ENCODE measurements around the gene DCP2. TPM values are rescaled to one million over a fixed set of nuclear protein-coding genes. Genes with fewer than 3 reads are reported as not detected.

DCP2 gene
- polyA plus RNA-seq, 1 donor from 2014 or later = 26.2 TPM

- no peaks in the 10 kb centered on the region for H3K9me2 ChIP-seq (ENCODE audit: insufficient read depth, low read length)
- no peaks in the 10 kb centered on the region for H3K9me3 ChIP-seq (ENCODE audit: low read length)
- no peak for TF ChIP-seq POLR2AphosphoS5 (IDR thresholded peaks at IDR 0.05)
- TF ChIP-seq, protein P1, sequence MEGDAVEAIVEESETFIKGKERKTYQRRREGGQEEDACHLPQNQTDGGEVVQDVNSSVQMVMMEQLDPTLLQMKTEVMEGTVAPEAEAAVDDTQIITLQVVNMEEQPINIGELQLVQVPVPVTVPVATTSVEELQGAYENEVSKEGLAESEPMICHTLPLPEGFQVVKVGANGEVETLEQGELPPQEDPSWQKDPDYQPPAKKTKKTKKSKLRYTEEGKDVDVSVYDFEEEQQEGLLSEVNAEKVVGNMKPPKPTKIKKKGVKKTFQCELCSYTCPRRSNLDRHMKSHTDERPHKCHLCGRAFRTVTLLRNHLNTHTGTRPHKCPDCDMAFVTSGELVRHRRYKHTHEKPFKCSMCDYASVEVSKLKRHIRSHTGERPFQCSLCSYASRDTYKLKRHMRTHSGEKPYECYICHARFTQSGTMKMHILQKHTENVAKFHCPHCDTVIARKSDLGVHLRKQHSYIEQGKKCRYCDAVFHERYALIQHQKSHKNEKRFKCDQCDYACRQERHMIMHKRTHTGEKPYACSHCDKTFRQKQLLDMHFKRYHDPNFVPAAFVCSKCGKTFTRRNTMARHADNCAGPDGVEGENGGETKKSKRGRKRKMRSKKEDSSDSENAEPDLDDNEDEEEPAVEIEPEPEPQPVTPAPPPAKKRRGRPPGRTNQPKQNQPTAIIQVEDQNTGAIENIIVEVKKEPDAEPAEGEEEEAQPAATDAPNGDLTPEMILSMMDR (IDR thresholded peaks at IDR 0.05; ENCODE audit: poor library complexity, severe bottlenecking) = no peak
- TF ChIP-seq RAD21 (conservative IDR thresholded peaks at IDR 0.05) = no peak
- no peak for TF ChIP-seq TAF1 (IDR thresholded peaks at IDR 0.05; ENCODE audit: low read depth)
- no peaks in the 10 kb centered on the region for H3F3A ChIP-seq (ENCODE audit: insufficient read depth, low read length, poor library complexity, severe bottlenecking)
- H3K27me3 ChIP-seq (ENCODE audit: insufficient read depth, low read depth, low read length) = no peaks in the 10 kb centered on the region
- no peak overlapping the region for H3K4me2 ChIP-seq (ENCODE audit: low read length)
- no peaks in the 10 kb centered on the region for H3K36me3 ChIP-seq (ENCODE audit: insufficient read depth, low read length)
- no peak overlapping the region for H3K4me3 ChIP-seq (ENCODE audit: low read length)
- no peaks in the 10 kb centered on the region for H3K79me2 ChIP-seq (replicated peaks; ENCODE audit: insufficient read depth, low read length)
- no peak overlapping the region for H3K27ac ChIP-seq (ENCODE audit: low read length)
- no peak overlapping the region for H2AFZ ChIP-seq (ENCODE audit: low read depth, low read length)
- no peaks in the 10 kb centered on the region for H4K20me1 ChIP-seq (ENCODE audit: insufficient read depth)
- no peak overlapping the region for H3K9ac ChIP-seq (ENCODE audit: low read length)
These were observed 75.6 kb downstream of the DCP2 start for GRCh38 chr5:113052041-113052795.

DNA sequence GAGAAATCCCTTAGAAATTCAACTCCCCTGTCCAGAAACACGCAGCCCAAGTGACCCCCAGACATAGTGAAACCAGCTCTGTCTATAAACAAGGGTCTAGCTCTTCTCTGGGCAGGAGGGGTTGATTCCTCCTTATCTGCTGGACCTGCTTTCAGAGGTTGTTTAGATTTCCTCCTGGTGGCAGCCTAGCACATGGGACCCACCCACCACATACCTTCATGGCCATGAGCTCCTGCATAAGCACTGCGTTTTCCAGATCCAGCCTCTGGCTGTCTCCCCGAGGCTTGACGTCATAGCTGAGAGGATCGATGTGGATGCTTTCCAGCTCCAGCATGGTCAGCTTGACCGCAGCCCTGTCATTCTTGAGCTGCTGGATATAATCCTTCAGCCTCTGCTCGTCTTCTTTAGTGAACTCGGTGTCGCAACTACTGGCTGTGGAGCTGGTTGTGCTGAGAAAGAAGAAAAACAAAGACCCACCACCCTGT is 77.0 kb downstream of the DCP2 start:
- H3K9ac ChIP-seq (ENCODE audit: low read length) = no peak overlapping the region
- H3K27ac ChIP-seq (ENCODE audit: low read length) = no peak overlapping the region
- no peak overlapping the region for H3K4me2 ChIP-seq (ENCODE audit: low read length)
- TF ChIP-seq RAD21 (conservative IDR thresholded peaks at IDR 0.05) (no peak), EZH2 (IDR thresholded peaks at IDR 0.05; ENCODE audit: borderline replicate concordance, insufficient read depth, low read length, poor library complexity, severe bottlenecking) (no peak), SMC3 (conservative IDR thresholded peaks at IDR 0.05; ENCODE audit: poor library complexity) (no peak), REST (IDR thresholded peaks at IDR 0.05; ENCODE audit: borderline replicate concordance) (no peak), TAF1 (IDR thresholded peaks at IDR 0.05; ENCODE audit: low read depth) (no peak), POLR2AphosphoS5 (IDR thresholded peaks at IDR 0.05) (no peak), MXI1 (conservative IDR thresholded peaks at IDR 0.05; ENCODE audit: poor library complexity, severe bottlenecking) (no peak), EP300 (conservative IDR thresholded peaks at IDR 0.05; ENCODE audit: poor library complexity, severe bottlenecking) (no peak)
- TF ChIP-seq, protein P1 (IDR thresholded peaks at IDR 0.05; ENCODE audit: poor library complexity, severe bottlenecking) = no peak
- no peaks in the 10 kb centered on the region for H3K27me3 ChIP-seq (ENCODE audit: insufficient read depth, low read depth, low read length)
- no peaks in the 10 kb centered on the region for H4K20me1 ChIP-seq (ENCODE audit: insufficient read depth)
- no peak overlapping the region for H3K4me3 ChIP-seq (ENCODE audit: low read length)
- no peaks in the 10 kb centered on the region for H3F3A ChIP-seq (ENCODE audit: insufficient read depth, low read length, poor library complexity, severe bottlenecking)
- no peaks in the 10 kb centered on the region for H3K36me3 ChIP-seq (ENCODE audit: insufficient read depth, low read length)
- H3K9me2 ChIP-seq (ENCODE audit: insufficient read depth, low read length) = no peaks in the 10 kb centered on the region
- no peaks in the 10 kb centered on the region for H3K79me2 ChIP-seq (replicated peaks; ENCODE audit: insufficient read depth, low read length)
- H3K9me3 ChIP-seq (ENCODE audit: low read length) = no peaks in the 10 kb centered on the region
- H2AFZ ChIP-seq (ENCODE audit: low read depth, low read length) = no peak overlapping the region

Data from neural cell (in vitro differentiated cells).